Neural progenitor cell (in vitro differentiated cells): ENCODE data around the gene RIPPLY3.

ENCODE experiments used
- CTCF ChIP-seq: fragments of 200-600 bp; sonication (generic); IDR thresholded peaks from 2 replicates; pipeline ENCODE4 v1.5.1; 2017; ENCODE audit warnings: antibody characterized with exemption, mild to moderate bottlenecking
- EZH2 ChIP-seq: fragments of 200-600 bp; sonication (generic); IDR thresholded peaks from 2 replicates; pipeline ENCODE4 v1.6.1; 2017; ENCODE audit warnings: antibody characterized with exemption, mild to moderate bottlenecking, moderate library complexity
- EZH2phosphoT487 ChIP-seq: fragments of 200-600 bp; sonication (generic); IDR thresholded peaks from 2 replicates; pipeline ENCODE4 v1.6.1; 2017; ENCODE audit warnings: antibody characterized with exemption

- TF ChIP-seq CTCF (no peak), EZH2phosphoT487 (no peak), EZH2 (no peak)
These were observed 56.1 kb downstream of the RIPPLY3 start for GRCh38 chr21:37062593-37062935.
